BLaER1 treated with 17β-estradiol and CSF1 and Interleukin-3, amounts not matched to agents 10 nM and 100 nM (cell line): ENCODE data around the gene SLC2A10.

Source experiments
- H3K27ac ChIP-seq, 11 experiments: shearing (Covaris generic); formaldehyde crosslinking; 2 replicates each; pipeline ENCODE4 v1.8.1; 2022
- H3K27me3 ChIP-seq, 11 experiments: shearing (Covaris generic); formaldehyde crosslinking; 2 replicates each; pipeline ENCODE4 v1.8.1; 2022
- H3K36me3 ChIP-seq, 11 experiments: shearing (Covaris generic); formaldehyde crosslinking; 2 replicates each; pipeline ENCODE4 v1.8.1; 2022
- H3K4me1 ChIP-seq, 10 experiments: shearing (Covaris generic); formaldehyde crosslinking; 2 replicates each; pipeline ENCODE4 v1.8.1; 2022
- H3K4me2 ChIP-seq, 11 experiments: shearing (Covaris generic); formaldehyde crosslinking; 2 replicates each; pipeline ENCODE4 v1.8.1; 2022
- H3K4me3 ChIP-seq, 10 experiments: shearing (Covaris generic); formaldehyde crosslinking; 2 replicates each; pipeline ENCODE4 v1.8.1; 2022
- H3K9ac ChIP-seq, 11 experiments: shearing (Covaris generic); formaldehyde crosslinking; 2 replicates each; pipeline ENCODE4 v1.8.1; 2022
- H3K9me3 ChIP-seq, 11 experiments: shearing (Covaris generic); formaldehyde crosslinking; replicated peaks in 1 of 11; 2 replicates each; pipeline ENCODE4 v1.8.1; 2022
- H4K20me1 ChIP-seq, 11 experiments: shearing (Covaris generic); formaldehyde crosslinking; 2 replicates each; pipeline ENCODE4 v1.8.1; 2022
- Cebpa-rat ChIP-seq, 11 experiments: shearing (Covaris generic); IDR thresholded peaks; 2 replicates each; pipeline ENCODE4 v1.8.1; 2022

The SLC2A10 gene

DNA sequence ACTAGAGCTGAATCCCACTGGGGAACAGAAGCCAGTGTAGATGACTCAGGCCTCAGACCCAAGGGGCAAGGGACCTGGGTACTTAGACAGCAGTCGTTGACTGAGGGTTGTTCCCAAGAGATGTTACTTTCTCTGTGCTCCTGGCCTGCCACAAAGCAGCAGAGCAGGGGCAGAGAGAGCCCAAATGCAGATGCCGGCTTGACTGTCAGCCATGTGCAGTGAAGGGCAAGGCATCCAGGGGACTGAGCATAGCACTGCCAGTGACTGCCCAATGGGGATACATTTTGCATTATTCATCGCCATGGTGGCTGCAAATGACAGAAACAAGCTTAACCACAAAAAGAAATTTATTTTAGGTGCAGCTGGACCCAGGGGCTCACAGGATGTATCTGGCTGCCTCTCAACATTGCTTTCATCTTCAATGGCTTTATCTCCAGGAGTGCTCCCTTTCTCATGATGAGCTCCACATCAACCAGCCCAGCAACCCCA is 12.6 kb upstream of the SLC2A10 start:
- TF ChIP-seq Cebpa-rat (IDR thresholded peaks at IDR 0.05), result 0 out of 22 replicates have a peak, but pooled peaks of 1 of the 11 experiments have one; percentile 12
- Histone ChIP-seq H3K27me3 (no peaks in the 10 kb centered on the region), H3K36me3 (no peaks in the 10 kb centered on the region), H3K9ac (peak overlapping the region in 6 of 11 experiments; percentile 24 to 70 (median 42); a peak in 10 of 22 replicates), H3K9me3 (peaks cover 0 to 31% (median 12%) of the 10 kb centered on the region in 11 experiments; a peak in 12 of 22 replicates), H4K20me1 (no peaks in the 10 kb centered on the region), H3K4me2 (peak overlapping the region; percentile 24 to 80 (median 72)), H3K4me1 (peaks cover 29 to 49% (median 38%) of the 10 kb centered on the region in 10 experiments), H3K4me3 (no peak overlapping the region), H3K27ac (peak overlapping the region in 9 of 11 experiments; percentile 20 to 74 (median 60); a peak in 16 of 22 replicates)

DNA sequence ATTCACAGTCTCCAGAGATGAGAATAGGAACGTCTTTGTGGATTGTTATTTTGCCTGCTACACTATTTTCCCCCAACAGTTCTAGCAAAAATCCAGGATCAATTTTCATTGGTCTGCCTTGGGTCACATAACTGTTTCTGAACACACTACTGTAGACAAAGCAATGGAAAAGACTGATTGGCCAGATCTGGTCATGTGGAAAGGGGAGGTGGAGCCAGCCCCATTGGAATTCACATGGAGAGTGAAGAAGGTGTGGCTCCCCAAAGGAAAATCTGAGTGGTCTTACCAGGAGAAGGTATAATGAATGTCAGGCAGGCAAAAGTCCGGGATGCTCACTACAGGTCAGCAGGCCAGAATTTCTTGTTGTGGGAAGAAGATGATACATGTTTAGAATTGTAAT is 10.7 kb upstream of the SLC2A10 start:
- Histone ChIP-seq H3K27me3 (no peaks in the 10 kb centered on the region), H3K4me3 (no peak overlapping the region), H3K27ac (no peak overlapping the region), H3K9ac (no peak overlapping the region), H3K36me3 (no peaks in the 10 kb centered on the region), H3K9me3 (peaks cover 0 to 21% (median 10%) of the 10 kb centered on the region in 11 experiments; a peak in 11 of 22 replicates), H3K4me1 (peaks cover 27 to 49% (median 38%) of the 10 kb centered on the region in 10 experiments), H3K4me2 (no peak overlapping the region), H4K20me1 (no peaks in the 10 kb centered on the region)
- no peak for TF ChIP-seq Cebpa-rat (IDR thresholded peaks at IDR 0.05)

DNA sequence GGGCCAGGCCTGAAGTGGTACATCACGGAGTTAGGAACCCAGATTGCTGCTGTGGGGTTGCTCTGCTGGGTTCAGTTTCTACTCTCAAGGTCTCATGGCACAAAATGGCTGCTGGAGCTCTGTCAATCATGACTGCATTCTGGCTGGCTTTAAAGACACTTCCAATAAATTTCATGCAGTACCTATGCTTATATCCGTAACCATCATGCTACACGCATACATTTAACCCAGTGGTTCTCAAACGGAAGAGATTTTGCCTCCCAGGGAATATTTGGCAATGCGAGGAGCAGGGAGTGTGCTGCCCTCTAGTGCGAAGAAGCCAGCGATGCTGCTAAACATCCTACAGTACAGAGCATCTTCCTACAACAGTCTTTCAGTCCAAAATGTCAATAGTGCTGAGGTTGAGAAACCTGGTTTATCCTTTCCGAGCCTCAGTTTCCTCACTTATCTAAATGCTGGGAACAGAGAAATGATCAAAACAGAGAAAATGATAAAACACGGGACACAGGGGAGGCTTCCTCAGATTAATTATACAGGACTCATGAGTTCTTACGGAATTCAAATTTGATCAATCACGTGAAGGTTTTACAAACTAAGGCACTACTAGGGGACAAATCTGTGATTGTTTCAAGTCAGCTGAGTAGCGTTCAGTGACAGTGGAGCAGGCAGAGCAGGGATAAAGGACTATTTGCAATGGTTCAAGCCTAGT is 9.6 kb upstream of the SLC2A10 start:
- no peak overlapping the region for H3K4me2 ChIP-seq
- no peak overlapping the region for H3K4me3 ChIP-seq
- H3K36me3 ChIP-seq, result no peaks in the 10 kb centered on the region
- H3K9ac ChIP-seq, result no peak overlapping the region
- no peaks in the 10 kb centered on the region for H3K27me3 ChIP-seq
- H3K27ac ChIP-seq, result no peak overlapping the region
- no peaks in the 10 kb centered on the region for H4K20me1 ChIP-seq
- H3K4me1 ChIP-seq, result peaks cover 20 to 40% (median 30%) of the 10 kb centered on the region in 10 experiments
- peaks cover 0 to 21% (median 10%) of the 10 kb centered on the region in 11 experiments; a peak in 11 of 22 replicates for H3K9me3 ChIP-seq
- TF ChIP-seq Cebpa-rat (IDR thresholded peaks at IDR 0.05), result no peak

DNA sequence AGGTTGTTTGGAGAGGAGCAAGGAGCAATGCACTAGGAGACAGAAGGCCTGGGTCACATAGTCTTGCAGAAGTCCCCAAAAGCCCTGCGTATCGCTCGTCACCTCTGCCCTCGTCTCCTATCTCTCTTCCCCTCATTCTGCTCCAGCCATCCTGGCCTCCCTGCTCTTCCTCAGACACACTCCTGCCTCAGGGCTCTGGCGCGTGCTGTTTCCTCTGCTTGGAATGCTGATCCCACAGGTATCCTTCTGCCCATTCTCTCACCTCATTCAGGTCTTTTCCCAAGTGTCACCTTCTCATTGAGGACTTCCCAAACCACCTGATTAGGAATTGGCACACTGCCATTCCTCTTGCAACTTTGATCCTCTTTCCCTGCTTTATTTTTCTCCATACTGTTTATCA is 9.0 kb upstream of the SLC2A10 start:
- TF ChIP-seq Cebpa-rat (IDR thresholded peaks at IDR 0.05), result no peak

DNA sequence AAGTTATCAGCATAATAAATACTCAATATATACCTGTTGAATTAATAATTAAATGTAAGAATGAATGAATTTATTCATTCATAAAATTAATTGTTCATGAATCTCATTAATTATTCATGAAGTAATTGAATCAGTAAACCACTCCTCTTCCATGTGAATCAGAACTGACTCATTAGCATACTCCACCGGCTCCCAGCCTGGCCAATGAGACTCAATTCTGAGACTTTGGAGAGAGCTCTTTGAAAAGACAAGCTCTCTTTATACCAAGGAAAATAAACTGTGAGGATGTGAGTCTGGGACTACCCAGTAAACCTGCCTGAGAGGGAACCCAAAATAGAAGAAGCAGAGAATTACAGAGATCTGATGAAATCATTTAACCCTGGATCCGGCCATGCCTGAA is 8.4 kb upstream of the SLC2A10 start:
- Histone ChIP-seq H3K4me2 (no peak overlapping the region), H3K9me3 (peaks cover 6 to 31% (median 19%) of the 10 kb centered on the region in 11 experiments; a peak in 21 of 22 replicates), H3K27ac (no peak overlapping the region), H3K36me3 (no peaks in the 10 kb centered on the region), H3K27me3 (no peaks in the 10 kb centered on the region), H3K4me1 (peaks cover 12 to 28% (median 17%) of the 10 kb centered on the region in 10 experiments), H3K9ac (no peak overlapping the region), H4K20me1 (no peaks in the 10 kb centered on the region), H3K4me3 (no peak overlapping the region)
- no peak for TF ChIP-seq Cebpa-rat (IDR thresholded peaks at IDR 0.05)

More for the DNA sequence above, 9.0 kb upstream of the SLC2A10 start:
- Histone ChIP-seq H3K4me3 (no peak overlapping the region), H3K4me1 (peaks cover 18 to 33% (median 23%) of the 10 kb centered on the region in 10 experiments), H4K20me1 (no peaks in the 10 kb centered on the region), H3K27me3 (no peaks in the 10 kb centered on the region), H3K9ac (no peak overlapping the region), H3K4me2 (no peak overlapping the region), H3K36me3 (no peaks in the 10 kb centered on the region), H3K9me3 (peaks cover under 1 to 25% (median 13%) of the 10 kb centered on the region in 11 experiments; a peak in 16 of 22 replicates), H3K27ac (no peak overlapping the region)

DNA sequence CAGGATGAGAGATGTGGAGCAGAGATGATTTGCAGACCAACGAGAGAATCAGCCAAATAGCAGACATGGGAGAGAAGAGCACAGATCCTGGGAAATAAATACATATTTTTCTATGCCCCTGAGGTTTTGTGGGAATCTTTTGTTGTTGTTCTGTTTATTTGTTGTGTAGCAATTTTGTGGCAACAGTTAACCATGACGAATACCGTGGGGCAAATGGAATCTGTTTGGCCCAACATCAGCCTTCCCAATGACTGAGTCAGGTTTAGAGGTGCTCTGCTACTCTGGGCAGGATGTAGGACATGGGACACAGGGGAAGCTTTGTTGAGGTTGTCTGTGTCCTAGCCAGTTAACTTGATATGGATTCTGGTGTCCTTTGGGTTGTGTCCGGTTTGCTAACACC is 7.9 kb upstream of the SLC2A10 start:
- no peak for TF ChIP-seq Cebpa-rat (IDR thresholded peaks at IDR 0.05)
- no peak overlapping the region for H3K4me3 ChIP-seq
- no peak overlapping the region for H3K4me2 ChIP-seq
- H3K9ac ChIP-seq, result no peak overlapping the region
- H3K27ac ChIP-seq, result no peak overlapping the region
- H3K27me3 ChIP-seq, result no peaks in the 10 kb centered on the region
- H3K4me1 ChIP-seq, result peaks cover 7 to 23% (median 12%) of the 10 kb centered on the region in 10 experiments; a peak in 19 of 20 replicates
- H3K9me3 ChIP-seq, result peaks cover 11 to 36% (median 24%) of the 10 kb centered on the region in 11 experiments
- H4K20me1 ChIP-seq, result no peaks in the 10 kb centered on the region
- H3K36me3 ChIP-seq, result no peaks in the 10 kb centered on the region; a peak in 1 of 22 replicates

DNA sequence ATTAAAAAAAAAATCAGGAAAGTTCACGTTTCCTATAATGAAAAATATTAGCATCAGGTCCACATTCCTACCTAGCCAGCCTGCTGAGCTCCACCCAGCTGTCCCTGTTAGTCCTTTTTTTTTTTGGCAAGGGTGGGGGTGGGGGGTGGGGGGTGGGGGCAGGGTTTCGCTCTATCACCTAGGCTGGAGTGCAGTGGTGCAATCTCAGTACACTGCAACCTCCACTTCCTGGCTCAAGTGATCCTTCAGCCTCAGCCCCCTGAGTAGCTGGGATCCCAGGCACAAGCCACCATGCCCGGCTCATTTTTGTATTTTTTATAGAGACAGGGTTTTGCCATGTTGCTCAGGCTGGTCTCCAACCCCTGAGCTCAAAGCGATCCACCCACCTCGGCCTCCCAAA is 7.5 kb upstream of the SLC2A10 start:
- Histone ChIP-seq H4K20me1 (no peaks in the 10 kb centered on the region), H3K36me3 (no peaks in the 10 kb centered on the region; a peak in 1 of 22 replicates), H3K4me1 (peaks cover 3 to 18% (median 8%) of the 10 kb centered on the region in 10 experiments; a peak in 19 of 20 replicates), H3K9ac (no peak overlapping the region), H3K4me3 (no peak overlapping the region), H3K9me3 (peaks cover 15 to 40% (median 28%) of the 10 kb centered on the region in 11 experiments), H3K27ac (no peak overlapping the region), H3K4me2 (no peak overlapping the region), H3K27me3 (no peaks in the 10 kb centered on the region)
- no peak for TF ChIP-seq Cebpa-rat (IDR thresholded peaks at IDR 0.05)

DNA sequence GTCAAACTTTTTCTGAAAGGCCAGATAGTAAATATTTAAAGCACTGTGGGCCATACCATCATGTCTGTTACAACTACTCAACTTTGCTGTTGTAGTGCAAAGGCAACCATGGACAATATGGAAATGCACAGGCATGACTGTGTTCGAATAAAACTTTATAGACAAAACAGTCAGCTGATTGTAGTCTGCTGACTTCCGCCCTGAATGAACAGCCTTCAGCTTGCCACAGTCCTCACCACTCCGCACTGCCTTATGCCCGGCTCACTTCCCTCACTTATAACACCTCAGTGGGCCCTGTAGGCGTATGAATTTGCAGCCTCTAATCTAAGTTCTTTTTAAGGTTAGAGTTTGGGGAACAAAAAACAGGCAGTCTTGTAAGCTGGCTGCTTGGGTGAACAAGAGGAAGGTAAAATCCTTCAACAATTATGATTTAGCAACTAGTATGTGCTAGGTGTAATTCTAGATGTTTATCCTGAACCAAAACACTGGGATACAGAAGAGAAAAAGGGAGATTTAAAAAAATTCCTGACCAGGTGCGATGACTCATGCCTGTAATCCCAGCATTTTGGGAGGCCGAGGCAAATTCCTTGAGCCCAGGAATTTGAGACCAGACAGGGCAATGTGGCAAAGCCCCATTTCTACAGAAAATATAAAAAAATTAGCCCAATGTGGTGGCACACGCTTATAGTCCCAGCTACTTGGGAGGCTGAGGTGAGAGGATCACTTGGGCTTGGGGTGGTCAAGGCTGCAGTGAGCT is 6.8 kb upstream of the SLC2A10 start:
- Histone ChIP-seq H3K4me1 (peaks cover 0 to 12% (median 2%) of the 10 kb centered on the region in 10 experiments; a peak in 11 of 20 replicates), H3K4me3 (no peak overlapping the region), H3K9me3 (peaks cover 22 to 46% (median 34%) of the 10 kb centered on the region in 11 experiments), H3K27ac (no peak overlapping the region), H3K4me2 (no peak overlapping the region), H3K9ac (no peak overlapping the region), H4K20me1 (no peaks in the 10 kb centered on the region), H3K36me3 (no peaks in the 10 kb centered on the region; a peak in 1 of 22 replicates), H3K27me3 (no peaks in the 10 kb centered on the region; a peak in 1 of 22 replicates)
- no peak for TF ChIP-seq Cebpa-rat (IDR thresholded peaks at IDR 0.05)

DNA sequence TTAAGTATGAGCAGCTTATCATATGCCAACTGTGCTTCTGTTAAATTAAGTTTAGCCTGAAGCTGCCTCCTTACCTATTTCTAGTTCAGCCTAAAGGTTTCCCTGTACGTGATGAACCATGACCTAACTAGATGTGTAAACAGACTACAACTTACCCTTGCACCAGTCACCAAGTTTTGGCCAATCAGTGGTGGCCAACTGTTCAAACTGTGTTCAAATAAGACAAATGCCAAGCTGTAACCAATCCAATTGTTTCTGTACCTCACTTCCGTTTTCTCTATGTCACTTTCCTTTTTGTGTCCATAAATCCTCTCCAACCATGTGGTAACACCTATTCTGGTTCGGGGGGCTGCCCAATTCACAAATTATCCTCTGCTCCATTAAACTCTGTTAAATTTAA is 6.0 kb upstream of the SLC2A10 start:
- no peak overlapping the region for H3K9ac ChIP-seq
- H3K4me3 ChIP-seq, result no peak overlapping the region
- H3K4me2 ChIP-seq, result no peak overlapping the region
- no peak for TF ChIP-seq Cebpa-rat (IDR thresholded peaks at IDR 0.05)
- no peaks in the 10 kb centered on the region; a peak in 1 of 22 replicates for H3K36me3 ChIP-seq
- H4K20me1 ChIP-seq, result no peaks in the 10 kb centered on the region
- no peak overlapping the region for H3K27ac ChIP-seq
- H3K27me3 ChIP-seq, result peaks cover under 1 to 6% (median 4%) of the 10 kb centered on the region in 11 experiments; a peak in 14 of 22 replicates
- H3K9me3 ChIP-seq, result peaks cover 18 to 44% (median 33%) of the 10 kb centered on the region in 11 experiments
- peaks cover 0 to 4% (median 0%) of the 10 kb centered on the region in 10 experiments; a peak in 1 of 20 replicates for H3K4me1 ChIP-seq
